Panc1 (cell line): ENCODE results near the gene BCAS3. TPM values are rescaled to one million over a fixed set of nuclear protein-coding genes. Genes with fewer than 3 reads are reported as not detected.

Experiments
- ATAC-seq: fragments of 200-7000 bp; cut with Tn5 transposase; 2 replicates; pipeline ENCODE4 v1.9.1; 2020; ENCODE audit warnings: mild to moderate bottlenecking, moderate library complexity
- BruUV-seq: library from RNA; stranded (reverse); fragments of 400-500 nt; replicated peaks from 2 replicates; lab custom pipeline; 2021; lab: Mats Ljungman, UMichigan
- CTCF ChIA-PET: fragments of 300-600 bp; sonication (Branson Sonifier 250); formaldehyde crosslinking; loops from one replicate; lab custom pipeline; 2022; ENCODE audit warnings: antibody characterized with exemption; lab: Charles Lee
- POLR2A ChIA-PET: fragments of 300-600 bp; sonication (Branson Sonifier 250); formaldehyde crosslinking; loops from one replicate; lab custom pipeline; 2022; ENCODE audit warnings: antibody characterized with exemption; lab: Charles Lee
- DNase-seq: peaks from one replicate; pipeline ENCODE4 v3.0.0-alpha.2; 2010; ENCODE audit warnings: low read depth, low spot score
- H3K27ac ChIP-seq: 2 replicates; pipeline ENCODE4 v1.5.1; 2011; ENCODE audit warnings: mild to moderate bottlenecking, low read length, inconsistent platforms
- H3K27me3 ChIP-seq: fragments of 200-500 bp; sonication (Bioruptor generic); 2 replicates; pipeline ENCODE4 v1.6.0; 2014; ENCODE audit warnings: low read length, inconsistent platforms; ENCODE audit not compliant: control insufficient read depth, insufficient read depth
- H3K36me3 ChIP-seq: fragments of 200-500 bp; sonication (Bioruptor generic); 2 replicates; pipeline ENCODE4 v1.5.1; 2014; ENCODE audit warnings: inconsistent platforms, mild to moderate bottlenecking, low read length, moderate library complexity; ENCODE audit not compliant: control insufficient read depth, insufficient read depth
- H3K4me1 ChIP-seq: 2 replicates; pipeline ENCODE4 v1.5.1; 2011; ENCODE audit warnings: inconsistent platforms, mild to moderate bottlenecking, low read length, moderate library complexity; ENCODE audit not compliant: control insufficient read depth, insufficient read depth
- H3K4me3 ChIP-seq, 2 experiments: 2 replicates each; pipeline ENCODE4 v1.5.1; 2011 to 2012; ENCODE audit warnings: low read depth in 2 of 2, low read length in 2 of 2, mild to moderate bottlenecking in 2 of 2, inconsistent platforms in 1 of 2, moderate library complexity in 1 of 2
- H3K9me3 ChIP-seq: fragments of 200-500 bp; sonication (Bioruptor generic); 2 replicates; pipeline ENCODE4 v1.5.1; 2014; ENCODE audit warnings: low read depth, mild to moderate bottlenecking, inconsistent platforms, low read length, moderate library complexity; ENCODE audit not compliant: control insufficient read depth, insufficient read depth
- POLR2AphosphoS5 ChIP-seq: IDR thresholded peaks from 2 replicates; pipeline ENCODE4 v1.6.1; 2012; ENCODE audit warnings: mild to moderate bottlenecking, low read depth, low read length, moderate library complexity
- SIN3A ChIP-seq: IDR thresholded peaks from 2 replicates; pipeline ENCODE4 v1.6.1; 2012; ENCODE audit warnings: low read depth, mild to moderate bottlenecking, low read length, moderate library complexity, borderline replicate concordance; ENCODE audit not compliant: insufficient read depth
- TCF7L2 ChIP-seq: IDR thresholded peaks from 2 replicates; pipeline ENCODE4 v1.6.1; 2011; ENCODE audit warnings: mild to moderate bottlenecking, low read depth, low read length, inconsistent platforms
- in situ Hi-C: cut with HindIII; loops from 2 replicates; pipeline ENCODE4 v1.10.0; 2016; ENCODE audit warnings: low sequenced_read_pairs, low pct_unique_long_range_greater_than_20kb
- intact Hi-C: fragments of 100-400 bp; cut with micrococcal nuclease; formaldehyde crosslinking; loops from one replicate; pipeline ENCODE4 v1.10.0; 2022; ENCODE audit not compliant: unreplicated experiment
- total RNA-seq: library from RNA; stranded (reverse); gene quantifications from one replicate; pipeline ENCODE4 v1.2.1, GENCODE V29; 2021; ENCODE audit not compliant: unreplicated experiment
- TF ChIP-seq, protein P1 (sequence below): fragments of 450-650 bp; IDR thresholded peaks from 2 replicates; pipeline ENCODE4 v1.5.1; 2017; ENCODE audit warnings: mild to moderate bottlenecking
- TF ChIP-seq, protein P2 (sequence below), 2 experiments: IDR thresholded peaks; 2 replicates each; pipeline ENCODE4 v1.6.1; 2011 to 2012; ENCODE audit warnings: low read depth in 2 of 2, control low read depth in 1 of 2, low read length in 1 of 2, mild to moderate bottlenecking in 1 of 2, moderate library complexity in 1 of 2; ENCODE audit not compliant: insufficient read depth in 1 of 2

BCAS3 gene
- total RNA-seq, 1 experiment from 2014 or later: 9.3 TPM

DNA sequence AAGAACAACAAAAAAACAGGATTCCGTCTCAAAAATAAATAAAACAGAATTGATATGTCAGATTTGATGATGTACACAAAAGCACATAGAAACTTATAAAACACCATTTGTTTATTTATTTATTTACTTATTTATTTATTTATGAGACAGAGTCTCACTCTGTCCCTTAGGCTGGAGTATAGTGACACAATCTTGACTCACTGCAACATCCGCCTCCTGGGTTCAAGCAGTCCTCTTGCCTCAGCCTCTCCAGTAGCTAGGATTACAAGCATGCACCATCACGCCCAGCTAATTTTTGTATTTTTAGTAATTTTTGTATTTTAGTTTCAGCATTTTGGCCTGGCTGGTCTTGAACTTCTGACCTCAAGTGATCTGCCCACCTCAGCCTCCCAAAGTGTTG lies 21.4 kb downstream of the BCAS3 start:
- Histone ChIP-seq H3K4me1 (no peaks in the 10 kb centered on the region), H3K36me3 (no peaks in the 10 kb centered on the region), H3K27me3 (no peaks in the 10 kb centered on the region), H3K9me3 (no peaks in the 10 kb centered on the region), H3K27ac (no peak overlapping the region), H3K4me3 (no peak overlapping the region)
- intact Hi-C loops (no loop called here), in situ Hi-C loops (no loop called here)
- ATAC-seq (no peak), DNase-seq (no peak)
- ChIA-PET CTCF (no interaction called here), POLR2A (no interaction called here)
- TF ChIP-seq TCF7L2 (no peak), SIN3A (no peak), POLR2AphosphoS5 (no peak)
- TF ChIP-seq, protein P1, sequence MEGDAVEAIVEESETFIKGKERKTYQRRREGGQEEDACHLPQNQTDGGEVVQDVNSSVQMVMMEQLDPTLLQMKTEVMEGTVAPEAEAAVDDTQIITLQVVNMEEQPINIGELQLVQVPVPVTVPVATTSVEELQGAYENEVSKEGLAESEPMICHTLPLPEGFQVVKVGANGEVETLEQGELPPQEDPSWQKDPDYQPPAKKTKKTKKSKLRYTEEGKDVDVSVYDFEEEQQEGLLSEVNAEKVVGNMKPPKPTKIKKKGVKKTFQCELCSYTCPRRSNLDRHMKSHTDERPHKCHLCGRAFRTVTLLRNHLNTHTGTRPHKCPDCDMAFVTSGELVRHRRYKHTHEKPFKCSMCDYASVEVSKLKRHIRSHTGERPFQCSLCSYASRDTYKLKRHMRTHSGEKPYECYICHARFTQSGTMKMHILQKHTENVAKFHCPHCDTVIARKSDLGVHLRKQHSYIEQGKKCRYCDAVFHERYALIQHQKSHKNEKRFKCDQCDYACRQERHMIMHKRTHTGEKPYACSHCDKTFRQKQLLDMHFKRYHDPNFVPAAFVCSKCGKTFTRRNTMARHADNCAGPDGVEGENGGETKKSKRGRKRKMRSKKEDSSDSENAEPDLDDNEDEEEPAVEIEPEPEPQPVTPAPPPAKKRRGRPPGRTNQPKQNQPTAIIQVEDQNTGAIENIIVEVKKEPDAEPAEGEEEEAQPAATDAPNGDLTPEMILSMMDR: no peak
- TF ChIP-seq, protein P2, sequence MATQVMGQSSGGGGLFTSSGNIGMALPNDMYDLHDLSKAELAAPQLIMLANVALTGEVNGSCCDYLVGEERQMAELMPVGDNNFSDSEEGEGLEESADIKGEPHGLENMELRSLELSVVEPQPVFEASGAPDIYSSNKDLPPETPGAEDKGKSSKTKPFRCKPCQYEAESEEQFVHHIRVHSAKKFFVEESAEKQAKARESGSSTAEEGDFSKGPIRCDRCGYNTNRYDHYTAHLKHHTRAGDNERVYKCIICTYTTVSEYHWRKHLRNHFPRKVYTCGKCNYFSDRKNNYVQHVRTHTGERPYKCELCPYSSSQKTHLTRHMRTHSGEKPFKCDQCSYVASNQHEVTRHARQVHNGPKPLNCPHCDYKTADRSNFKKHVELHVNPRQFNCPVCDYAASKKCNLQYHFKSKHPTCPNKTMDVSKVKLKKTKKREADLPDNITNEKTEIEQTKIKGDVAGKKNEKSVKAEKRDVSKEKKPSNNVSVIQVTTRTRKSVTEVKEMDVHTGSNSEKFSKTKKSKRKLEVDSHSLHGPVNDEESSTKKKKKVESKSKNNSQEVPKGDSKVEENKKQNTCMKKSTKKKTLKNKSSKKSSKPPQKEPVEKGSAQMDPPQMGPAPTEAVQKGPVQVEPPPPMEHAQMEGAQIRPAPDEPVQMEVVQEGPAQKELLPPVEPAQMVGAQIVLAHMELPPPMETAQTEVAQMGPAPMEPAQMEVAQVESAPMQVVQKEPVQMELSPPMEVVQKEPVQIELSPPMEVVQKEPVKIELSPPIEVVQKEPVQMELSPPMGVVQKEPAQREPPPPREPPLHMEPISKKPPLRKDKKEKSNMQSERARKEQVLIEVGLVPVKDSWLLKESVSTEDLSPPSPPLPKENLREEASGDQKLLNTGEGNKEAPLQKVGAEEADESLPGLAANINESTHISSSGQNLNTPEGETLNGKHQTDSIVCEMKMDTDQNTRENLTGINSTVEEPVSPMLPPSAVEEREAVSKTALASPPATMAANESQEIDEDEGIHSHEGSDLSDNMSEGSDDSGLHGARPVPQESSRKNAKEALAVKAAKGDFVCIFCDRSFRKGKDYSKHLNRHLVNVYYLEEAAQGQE (IDR thresholded peaks at IDR 0.05; ENCODE audit: insufficient read depth in 1 of 2, low read depth in 2 of 2, low read length in 1 of 2): no peak
- BruUV-seq: no TSS peak

- Histone ChIP-seq H3K27me3 (no peaks in the 10 kb centered on the region), H3K9me3 (no peaks in the 10 kb centered on the region), H3K27ac (no peak overlapping the region), H3K4me3 (no peak overlapping the region), H3K36me3 (no peaks in the 10 kb centered on the region), H3K4me1 (no peaks in the 10 kb centered on the region)
- BruUV-seq: no TSS peak
- CTCF ChIA-PET: no interaction called here
- POLR2A ChIA-PET: no interaction called here
- DNase-seq (no peak), ATAC-seq (no peak)
- in situ Hi-C loops: no loop called here
- TF ChIP-seq, protein P1: no peak
- intact Hi-C loops: no loop called here
Observed at GRCh38 chr17:60704170-60704569, 26.5 kb downstream of the BCAS3 start.
